AG10803 (cell line): ENCODE measurements around the gene RNF13.
A peak's percentile ranks its signal among the peaks of the same experiment; 100 is the strongest.

Experiments used
- DNase-seq: peaks from one replicate; pipeline ENCODE4 v3.0.0; 2010; ENCODE audit warnings: low read depth
- H3K4me3 ChIP-seq: 2 replicates; pipeline ENCODE4 v1.5.1; 2011; ENCODE audit warnings: mild to moderate bottlenecking, low read length, control low read depth
- CTCF ChIP-seq: conservative IDR thresholded peaks from 2 replicates; pipeline ENCODE4 v1.5.1; 2011; ENCODE audit warnings: mild to moderate bottlenecking, low read length, control low read depth, inconsistent platforms

RNF13 gene

GRCh38 chr3:149964291-149964690 is 151.3 kb downstream of the RNF13 start:
- DNase-seq: peak; percentile 52
- no peak for TF ChIP-seq CTCF

GRCh38 chr3:149965278-149965677 is 152.3 kb downstream of the RNF13 start:
- H3K4me3 ChIP-seq: no peak overlapping the region
- no peak for TF ChIP-seq CTCF
- peak; percentile 45 for DNase-seq

More at GRCh38 chr3:149964291-149964690, 151.3 kb downstream of the RNF13 start:
- H3K4me3 ChIP-seq: no peak overlapping the region

- TF ChIP-seq CTCF: peak; percentile 63
- H3K4me3 ChIP-seq: no peak overlapping the region; the same call in 1 of the 2 replicates
- peak; percentile 61 for DNase-seq
Observed at GRCh38 chr3:149967086-149967685, 154.2 kb downstream of the RNF13 start.

- peak overlapping the region; percentile 73 for H3K4me3 ChIP-seq
- DNase-seq: no peak
- no peak for TF ChIP-seq CTCF
Observed at GRCh38 chr3:149968216-149968615, 155.2 kb downstream of the RNF13 start.

GRCh38 chr3:149969110-149969939 is 156.3 kb downstream of the RNF13 start:
- peak; percentile 90 for DNase-seq
- TF ChIP-seq CTCF: peak; percentile 38
- peak overlapping the region; percentile 73 for H3K4me3 ChIP-seq

GRCh38 chr3:149969940-149970715 is 157.1 kb downstream of the RNF13 start:
- peak overlapping the region; percentile 73 for H3K4me3 ChIP-seq
- peak; percentile 81 for DNase-seq
- no peak for TF ChIP-seq CTCF
